Measurements from ENCODE around the gene UCHL3.

- TF ChIP-seq CTCF (conservative IDR thresholded peaks at IDR 0.05; ENCODE audit: low read depth, low read length) (no peak), CEBPB (IDR thresholded peaks at IDR 0.05; ENCODE audit: low read depth, low read length) (no peak), RAD21 (IDR thresholded peaks at IDR 0.05; ENCODE audit: low read length) (no peak), POLR2A (IDR thresholded peaks at IDR 0.05; ENCODE audit: low read depth, low read length) (no peak), MXI1 (IDR thresholded peaks at IDR 0.05; ENCODE audit: borderline replicate concordance, low read depth, low read length) (no peak), RCOR1 (IDR thresholded peaks at IDR 0.05; ENCODE audit: insufficient replicate concordance, low read length) (no peak), RFX5 (IDR thresholded peaks at IDR 0.05; ENCODE audit: low read depth, low read length) (no peak), MAFK (IDR thresholded peaks at IDR 0.05; ENCODE audit: low read depth, low read length) (no peak), FOS (IDR thresholded peaks at IDR 0.05; ENCODE audit: low read depth, low read length) (no peak)
Measured at GRCh38 chr13:75610466-75610865, 60.9 kb downstream of the UCHL3 start.
